HG02763 (cell line): ENCODE data around the gene STX18.
"Not testable (repeated sequence)": the region's sequence is repeated elsewhere in the genome, so short reads cannot be mapped to it uniquely, and the experiment has no call there.

Experiments
- ATAC-seq: cut with Tn5 transposase; IDR thresholded peaks from one replicate; pipeline ENCODE4 v1.9.1; 2021; ENCODE audit warnings: mild to moderate bottlenecking, moderate library complexity; ENCODE audit not compliant: unreplicated experiment

Gene STX18

DNA sequence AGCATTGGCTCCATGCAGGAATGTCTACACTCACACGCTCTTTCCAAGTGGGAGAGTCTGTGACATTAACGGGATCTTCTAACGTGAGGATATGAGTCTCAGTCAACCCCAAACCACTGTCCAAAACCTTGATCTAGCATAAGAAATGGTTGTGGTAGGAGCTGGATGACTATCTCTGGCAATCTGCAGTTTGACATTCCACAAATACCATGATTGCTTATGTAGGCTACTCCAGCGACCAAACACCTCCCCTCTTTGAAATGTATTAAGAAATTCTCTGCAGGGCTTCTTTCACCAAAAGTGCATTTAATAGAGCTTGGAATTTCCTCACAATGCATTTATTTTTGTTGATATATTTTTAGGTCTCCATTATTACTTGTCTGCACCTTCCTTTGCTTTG, 14.1 kb upstream of the STX18 start:
- ATAC-seq = no peak

GRCh38 chr4:4554234-4554633, 12.4 kb upstream of the STX18 start:
- ATAC-seq = no peak

GRCh38 chr4:4552042-4552441, 10.2 kb upstream of the STX18 start:
- ATAC-seq = not testable (repeated sequence)

DNA sequence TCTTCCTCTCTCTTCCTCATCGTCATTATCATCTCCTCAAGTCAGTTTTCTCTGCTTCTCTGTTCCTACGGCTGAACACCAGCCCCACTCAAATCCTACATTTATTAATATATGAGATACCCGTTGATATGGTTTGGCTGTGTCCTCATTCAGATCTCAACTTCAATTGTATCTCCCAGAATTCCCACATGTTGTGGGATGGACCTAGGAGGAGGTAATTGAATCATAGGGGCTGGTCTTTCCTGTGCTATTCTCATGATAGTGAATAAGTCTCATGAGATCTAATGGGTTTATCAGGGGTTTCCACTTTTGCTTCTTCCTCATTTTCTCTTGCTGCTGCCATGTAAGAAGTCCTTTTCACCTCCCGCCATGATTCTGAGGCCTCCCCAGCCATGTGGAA, 8.3 kb upstream of the STX18 start:
- not testable (repeated sequence) for ATAC-seq

DNA sequence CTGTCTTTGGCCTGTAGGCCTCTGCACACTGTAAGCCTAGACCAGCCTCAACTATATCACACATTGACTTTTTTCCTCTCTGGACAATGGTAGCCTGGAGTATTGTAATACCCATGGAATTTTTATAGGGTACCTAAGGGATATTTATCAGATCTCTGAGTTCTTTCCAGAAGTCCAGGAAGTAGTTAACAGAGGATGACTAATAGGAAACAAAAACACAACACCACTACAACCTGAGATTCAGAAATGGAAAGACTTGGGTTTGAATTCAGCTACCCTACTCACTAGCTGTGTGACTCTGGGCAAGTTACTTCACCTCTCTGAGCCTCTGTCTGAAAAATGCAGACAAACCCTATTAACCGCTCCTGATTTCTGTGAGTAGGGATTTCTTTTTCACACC, 7.7 kb upstream of the STX18 start:
- ATAC-seq = no peak

DNA sequence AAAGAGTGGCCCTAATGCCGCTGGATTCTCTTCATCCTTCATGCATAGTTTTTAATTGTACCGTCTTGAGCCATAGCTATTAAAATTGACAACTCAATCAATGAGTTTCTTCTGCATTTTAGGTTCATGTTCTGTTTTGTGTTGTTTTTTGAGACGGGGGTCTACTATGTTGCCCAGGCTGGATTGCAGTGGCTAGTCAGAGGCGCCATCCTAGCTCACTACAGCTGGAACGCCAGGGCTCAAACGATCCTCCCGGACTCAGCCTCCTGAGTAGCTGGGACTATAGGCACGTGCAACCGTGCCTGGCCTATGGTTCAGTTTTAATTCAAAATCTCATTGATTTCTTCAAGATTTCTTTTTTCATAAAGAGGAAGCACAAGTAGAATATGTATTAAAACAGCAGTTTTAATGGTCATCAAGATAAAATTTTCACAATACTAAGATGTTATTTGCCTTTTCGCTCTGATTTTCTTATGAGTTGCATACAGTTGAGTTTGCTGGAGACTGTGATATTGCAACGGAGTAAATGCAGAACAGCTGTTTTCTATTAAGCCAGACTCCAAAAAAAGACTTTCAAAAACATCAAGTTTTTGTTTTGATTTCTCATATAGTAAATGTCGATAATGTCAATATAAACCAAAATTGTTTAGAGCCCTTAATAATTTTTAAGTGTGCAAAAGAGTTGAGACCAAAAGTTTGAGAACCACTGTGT, 1.1 kb upstream of the STX18 start:
- ATAC-seq = no peak

DNA sequence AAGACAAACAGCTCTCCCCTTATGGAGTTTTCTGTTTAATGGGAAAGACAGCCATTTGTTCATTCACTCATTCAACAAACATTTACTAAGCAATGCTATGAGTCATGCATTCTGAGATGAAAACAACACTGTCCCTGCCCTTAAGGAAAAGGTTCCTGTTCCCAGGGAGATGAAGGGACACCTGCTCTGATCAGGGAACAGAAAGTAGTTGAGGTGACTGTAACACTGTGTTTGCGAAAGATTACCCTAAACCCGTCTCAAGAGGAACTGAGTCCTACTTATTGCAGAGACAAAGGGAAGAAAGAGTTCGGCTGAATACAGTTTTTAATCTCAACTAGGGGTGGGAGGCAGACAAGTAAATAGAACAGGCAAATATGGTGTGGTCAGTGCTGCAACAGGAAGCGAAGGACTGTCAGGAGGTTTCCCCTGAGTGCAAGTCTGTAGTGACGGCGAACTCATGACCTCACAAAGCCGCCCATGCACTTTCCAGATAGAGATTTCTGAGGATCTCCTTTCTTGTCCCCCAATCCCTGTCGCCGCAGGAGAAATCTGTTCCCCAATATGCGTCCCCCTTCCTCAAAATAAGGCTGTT, 712 bp downstream of the STX18 start:
- ATAC-seq = peak; percentile 32

DNA sequence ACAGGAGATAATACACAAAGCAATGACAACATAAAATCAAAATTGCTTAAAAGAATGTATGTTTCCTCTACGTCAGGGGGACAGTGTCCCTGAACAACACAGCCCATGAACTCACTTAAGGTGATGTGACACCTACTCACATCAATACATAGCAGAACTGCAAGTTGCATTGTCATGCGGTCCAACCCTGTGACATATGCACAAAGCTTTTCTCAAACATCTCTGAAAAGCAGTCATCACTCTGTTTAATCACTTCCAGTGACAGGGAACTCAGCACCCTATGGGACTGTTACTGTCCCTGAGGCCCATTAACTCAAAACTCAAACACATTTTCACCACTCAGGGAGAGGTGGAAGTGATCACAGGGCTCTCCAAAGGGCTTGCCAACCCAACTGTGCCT, 2.4 kb downstream of the STX18 start:
- ATAC-seq = no peak

DNA sequence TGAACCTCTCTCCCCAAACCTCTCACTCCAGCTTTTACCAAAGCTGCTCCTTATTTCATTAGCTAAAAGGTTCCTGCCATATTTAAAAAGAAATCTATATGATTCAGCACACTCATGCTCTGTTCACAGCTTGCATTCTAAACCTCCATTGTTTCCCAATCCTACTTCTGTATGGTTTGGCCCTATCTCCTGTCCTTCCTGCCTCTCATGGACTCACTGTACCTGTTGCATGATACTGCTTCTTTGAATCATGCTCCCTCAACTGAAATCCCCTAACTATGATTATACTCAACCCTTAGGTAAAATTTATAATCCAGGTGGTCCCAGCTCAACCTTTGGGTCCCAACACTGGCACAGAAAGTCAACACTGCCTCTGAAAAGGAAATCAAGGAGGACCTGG, 6.3 kb downstream of the STX18 start:
- no peak for ATAC-seq

GRCh38 chr4:4534515-4535145, 7.2 kb downstream of the STX18 start:
- ATAC-seq = no peak

DNA sequence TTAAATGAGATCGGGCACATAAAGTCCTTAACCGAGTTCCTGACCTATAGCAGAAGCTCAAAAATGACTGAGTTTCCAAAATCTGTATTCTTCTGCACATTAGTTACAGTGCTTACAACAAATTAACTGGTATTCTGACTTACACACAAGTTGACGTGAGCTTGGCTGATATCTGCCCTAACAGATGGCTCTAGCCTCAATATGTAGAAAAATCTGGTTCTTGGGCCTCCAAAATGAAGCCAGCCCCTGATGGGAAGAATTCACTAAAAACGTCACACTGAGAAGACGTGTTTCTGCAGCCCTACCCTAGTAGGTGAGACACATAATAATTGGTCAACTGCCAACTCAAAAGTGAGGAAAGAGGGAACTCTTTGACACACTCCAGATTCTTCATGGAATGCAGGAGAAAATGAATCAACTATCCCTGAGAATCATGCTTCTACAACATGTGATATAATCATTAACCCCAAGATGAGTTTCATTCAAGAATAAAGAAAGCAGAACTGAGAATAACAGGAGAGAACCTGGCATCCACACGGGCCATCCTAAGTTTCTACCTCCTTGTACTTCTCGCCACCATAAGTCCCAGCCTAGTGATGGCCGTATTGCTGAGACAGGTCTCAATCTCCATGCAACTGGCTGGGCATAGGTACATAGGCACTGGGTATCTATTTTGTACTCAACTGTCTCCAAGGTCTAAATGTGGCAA, 8.2 kb downstream of the STX18 start:
- ATAC-seq = no peak

DNA sequence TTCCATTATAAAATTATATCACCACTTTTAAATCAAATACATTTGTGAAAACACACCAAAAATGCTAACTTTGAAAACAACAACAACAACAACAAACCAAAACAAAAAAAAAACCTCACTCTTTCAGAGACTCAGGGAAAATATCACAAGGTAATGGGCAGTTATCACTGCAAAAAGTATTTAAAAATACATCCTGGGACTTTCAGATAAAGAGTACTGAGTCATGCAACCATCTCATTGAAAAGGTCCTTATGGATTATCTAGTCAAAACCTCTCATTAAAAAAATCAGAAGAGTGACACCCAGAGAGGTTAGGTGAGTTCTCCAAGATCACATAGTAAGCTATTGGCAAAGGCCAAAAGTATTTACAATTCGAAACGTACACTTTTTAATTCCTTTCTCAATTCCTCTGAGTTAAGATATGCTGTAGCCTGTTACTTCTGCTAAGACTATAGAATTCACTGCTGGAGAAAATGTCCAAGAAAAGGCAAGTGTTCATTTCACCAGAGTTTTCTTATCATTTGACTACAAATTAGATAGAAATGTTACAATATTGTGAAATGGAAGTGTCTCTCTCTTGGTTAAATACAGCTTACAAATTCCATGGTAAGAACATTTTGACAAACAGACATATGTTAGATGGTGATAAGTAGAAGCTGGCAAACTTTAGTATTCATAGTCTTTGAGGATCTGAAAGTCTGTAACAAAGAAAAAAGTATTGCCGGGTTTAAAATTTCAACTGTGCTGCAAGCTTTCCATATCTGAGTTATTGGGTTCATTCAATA, 9.3 kb downstream of the STX18 start:
- ATAC-seq = no peak

DNA sequence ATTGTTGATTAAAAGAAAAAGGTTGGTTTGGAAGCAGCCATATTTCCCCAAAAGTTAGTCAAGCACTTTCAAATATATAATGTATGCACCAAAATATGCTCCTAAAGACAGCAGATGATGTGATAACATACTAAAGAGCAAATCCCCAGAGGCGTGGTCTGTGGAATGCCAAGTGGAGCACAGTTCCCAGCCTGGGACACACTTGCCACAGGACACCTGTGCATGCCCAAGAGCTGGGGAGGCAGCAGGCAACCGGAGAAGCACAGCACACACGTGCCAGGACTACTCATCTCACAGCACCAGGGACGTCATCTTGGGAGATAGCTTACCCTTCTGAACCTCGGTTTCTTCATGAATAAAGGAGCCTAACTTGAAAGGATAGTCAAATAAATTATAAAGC, 12.5 kb downstream of the STX18 start:
- ATAC-seq = no peak

GRCh38 chr4:4526401-4526800, 15.4 kb downstream of the STX18 start:
- ATAC-seq = no peak

DNA sequence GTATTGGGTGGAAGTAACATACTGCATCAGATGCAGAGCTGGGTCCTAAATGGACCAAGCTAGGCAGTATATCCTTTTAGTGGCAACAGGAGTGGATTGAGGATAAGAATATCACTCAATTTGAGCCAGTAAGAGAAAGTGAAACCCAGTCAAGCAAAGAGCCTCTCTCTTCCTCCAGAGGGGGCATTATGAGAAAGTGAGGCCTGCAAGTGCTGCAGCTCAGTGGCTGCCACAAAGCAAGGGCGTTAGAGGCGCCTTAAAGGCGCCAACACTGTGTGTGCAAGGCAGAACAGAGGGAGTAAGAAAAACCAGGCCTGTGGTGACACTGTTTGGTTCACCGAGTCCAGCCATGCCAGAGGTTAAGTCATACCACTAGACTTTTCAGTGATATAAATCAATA, 17.5 kb downstream of the STX18 start:
- peak; percentile 97 for ATAC-seq

DNA sequence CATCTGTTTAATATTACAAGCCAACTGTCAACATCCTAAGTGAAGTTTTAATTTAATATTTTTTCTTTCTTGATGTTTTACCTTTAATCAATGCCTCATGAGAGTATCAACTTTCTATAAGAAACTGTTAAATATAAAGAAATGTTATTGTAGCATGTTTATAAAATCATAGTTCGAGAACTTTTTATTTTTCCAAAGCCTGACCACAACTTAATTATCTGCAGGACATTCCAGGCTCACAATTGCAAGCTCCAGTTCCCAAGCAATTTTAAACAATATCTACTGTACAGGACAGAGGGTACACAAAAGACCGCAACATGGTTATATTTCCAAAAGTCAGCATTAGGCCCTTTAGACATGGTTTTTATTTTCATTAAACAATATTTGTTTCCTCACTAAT, 20.1 kb downstream of the STX18 start:
- ATAC-seq = no peak

GRCh38 chr4:4521136-4521535, 20.7 kb downstream of the STX18 start:
- ATAC-seq = no peak

GRCh38 chr4:4519297-4519894, 22.5 kb downstream of the STX18 start:
- no peak for ATAC-seq

GRCh38 chr4:4518747-4519146, 23.1 kb downstream of the STX18 start:
- ATAC-seq = no peak

GRCh38 chr4:4514786-4515185, 27.1 kb downstream of the STX18 start:
- no peak for ATAC-seq

DNA sequence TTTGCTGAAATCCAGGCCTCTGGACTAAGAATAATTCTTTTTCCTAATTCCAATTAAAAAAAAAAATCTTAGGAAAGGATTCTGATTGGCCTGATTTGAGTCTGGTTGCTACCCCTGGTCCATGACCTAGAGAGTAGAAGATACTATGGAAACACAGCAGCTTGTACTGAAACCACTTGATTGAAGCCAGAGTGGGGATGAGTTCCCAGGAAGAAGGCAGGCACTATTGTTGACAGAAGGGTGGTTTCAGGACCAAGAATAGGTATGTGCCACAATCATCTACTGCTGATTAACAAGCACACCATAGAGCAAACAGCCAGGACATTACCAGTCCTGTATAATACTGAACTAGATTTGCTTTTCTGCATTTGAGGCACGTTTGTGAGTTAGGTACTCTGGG, 29.6 kb downstream of the STX18 start:
- no peak for ATAC-seq
